ENCODE results near the gene PCDH19. TPM values are rescaled to one million over a fixed set of nuclear protein-coding genes. Genes with fewer than 3 reads are reported as not detected.

Gene PCDH19
- total RNA-seq, 1 experiment from 2014 or later: 0.08 TPM

GRCh38 chrX:100340491-100341141 lies 69.5 kb downstream of the PCDH19 start:
- Histone ChIP-seq H3K4me1 (ENCODE audit: control insufficient read depth, insufficient read depth, low read length) (no peaks in the 10 kb centered on the region), H3K9me3 (ENCODE audit: control insufficient read depth, insufficient read depth, low read depth, low read length) (no peaks in the 10 kb centered on the region), H3K4me3 (ENCODE audit: low read depth in 2 of 2, low read length in 2 of 2) (no peak overlapping the region), H3K27me3 (ENCODE audit: control insufficient read depth, insufficient read depth, low read length) (no peaks in the 10 kb centered on the region; the same call in 1 of the 2 replicates), H3K27ac (ENCODE audit: low read length) (no peak overlapping the region), H3K36me3 (ENCODE audit: control insufficient read depth, insufficient read depth, low read length) (no peaks in the 10 kb centered on the region)
- intact Hi-C loops (cut with micrococcal nuclease; ENCODE audit: unreplicated experiment): no loop called here
- DNase-seq (ENCODE audit: low read depth, low spot score): no peak
- BruUV-seq (replicated peaks): no TSS peak
- CTCF ChIA-PET: no interaction called here
- in situ Hi-C loops (cut with HindIII; ENCODE audit: low pct_unique_long_range_greater_than_20kb, low sequenced_read_pairs): no loop called here
- no peak for TF ChIP-seq REST (IDR thresholded peaks at IDR 0.05; ENCODE audit: insufficient read depth in 1 of 2, low read depth in 2 of 2, low read length in 1 of 2)
- TF ChIP-seq SIN3A (IDR thresholded peaks at IDR 0.05; ENCODE audit: borderline replicate concordance, insufficient read depth, low read depth, low read length): no peak
- TF ChIP-seq POLR2AphosphoS5 (IDR thresholded peaks at IDR 0.05; ENCODE audit: low read depth, low read length): no peak
- no peak for TF ChIP-seq TCF7L2 (IDR thresholded peaks at IDR 0.05; ENCODE audit: low read depth, low read length)
- no peak for TF ChIP-seq CTCF (IDR thresholded peaks at IDR 0.05)
- POLR2A ChIA-PET: no interaction called here
- no peak for ATAC-seq

- no peak for ATAC-seq
- Histone ChIP-seq H3K4me3 (ENCODE audit: low read depth in 2 of 2, low read length in 2 of 2) (no peak overlapping the region), H3K4me1 (ENCODE audit: control insufficient read depth, insufficient read depth, low read length) (no peaks in the 10 kb centered on the region), H3K27ac (ENCODE audit: low read length) (no peak overlapping the region), H3K9me3 (ENCODE audit: control insufficient read depth, insufficient read depth, low read depth, low read length) (no peaks in the 10 kb centered on the region), H3K36me3 (ENCODE audit: control insufficient read depth, insufficient read depth, low read length) (no peaks in the 10 kb centered on the region), H3K27me3 (ENCODE audit: control insufficient read depth, insufficient read depth, low read length) (no peaks in the 10 kb centered on the region)
- in situ Hi-C loops (cut with HindIII; ENCODE audit: low pct_unique_long_range_greater_than_20kb, low sequenced_read_pairs): no loop called here
- BruUV-seq (replicated peaks): no TSS peak
- no peak for DNase-seq (ENCODE audit: low read depth, low spot score)
- POLR2A ChIA-PET: no interaction called here
- intact Hi-C loops (cut with micrococcal nuclease; ENCODE audit: unreplicated experiment): no loop called here
- CTCF ChIA-PET: no interaction called here
- no peak for TF ChIP-seq SIN3A (IDR thresholded peaks at IDR 0.05; ENCODE audit: borderline replicate concordance, insufficient read depth, low read depth, low read length)
- TF ChIP-seq CTCF (IDR thresholded peaks at IDR 0.05): no peak
- no peak for TF ChIP-seq TCF7L2 (IDR thresholded peaks at IDR 0.05; ENCODE audit: low read depth, low read length)
- TF ChIP-seq REST (IDR thresholded peaks at IDR 0.05; ENCODE audit: insufficient read depth in 1 of 2, low read depth in 2 of 2, low read length in 1 of 2): no peak
- no peak for TF ChIP-seq POLR2AphosphoS5 (IDR thresholded peaks at IDR 0.05; ENCODE audit: low read depth, low read length)
Observed at GRCh38 chrX:100328351-100328750, 81.7 kb downstream of the PCDH19 start.

Data from Panc1 (cell line).